GM12872 (cell line): ENCODE results near the gene SYNPO2.

Source experiments
- CTCF ChIP-seq: IDR thresholded peaks from 3 replicates; pipeline ENCODE4 v1.5.1; 2011; ENCODE audit warnings: low read depth, mild to moderate bottlenecking, low read length, moderate library complexity; ENCODE audit not compliant: insufficient read depth

SYNPO2 gene

GRCh38 chr4:118918388-118918787 is 29.7 kb downstream of the SYNPO2 start:
- no peak for TF ChIP-seq CTCF

DNA sequence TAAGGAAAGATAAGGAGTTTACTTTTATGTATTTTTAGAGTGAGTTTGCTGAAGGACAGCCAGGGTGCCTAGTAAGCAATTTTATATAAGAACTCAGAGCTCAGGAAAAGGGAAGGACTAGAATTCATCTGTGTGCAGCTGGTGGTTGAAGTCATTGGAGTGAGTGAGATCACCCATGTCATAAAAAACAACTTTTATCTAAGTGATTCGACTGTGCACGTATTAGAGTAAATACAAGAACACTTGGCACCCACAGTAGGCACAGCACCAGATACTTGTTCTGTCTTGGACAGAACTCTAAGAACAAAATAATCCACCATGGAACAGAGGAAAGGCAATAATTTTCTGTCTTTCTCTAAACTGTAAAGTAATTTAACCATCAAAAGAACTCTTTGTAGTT is 31.6 kb downstream of the SYNPO2 start:
- TF ChIP-seq CTCF, result no peak

GRCh38 chr4:118921786-118922185 is 33.1 kb downstream of the SYNPO2 start:
- TF ChIP-seq CTCF, result no peak

DNA sequence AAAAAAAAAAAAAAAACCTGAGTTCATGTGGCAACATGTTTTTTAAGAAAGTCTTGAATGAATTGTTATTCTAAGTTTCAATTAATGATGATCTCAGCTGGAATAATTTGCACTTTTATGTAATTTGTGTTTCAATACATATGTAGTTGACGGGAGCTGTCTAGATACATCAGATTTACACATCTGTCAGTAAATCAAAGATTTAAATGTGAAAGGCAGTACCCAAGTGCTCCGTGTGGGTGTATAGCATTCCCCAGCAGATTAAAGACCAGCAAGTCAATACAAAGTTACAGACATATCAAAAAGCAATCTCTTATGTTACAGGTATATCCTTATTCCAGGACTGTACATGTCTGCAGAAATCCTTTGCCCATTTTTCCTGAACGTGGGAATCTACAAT is 35.2 kb downstream of the SYNPO2 start:
- no peak for TF ChIP-seq CTCF

GRCh38 chr4:118927974-118928373 is 39.3 kb downstream of the SYNPO2 start:
- TF ChIP-seq CTCF, result no peak

DNA sequence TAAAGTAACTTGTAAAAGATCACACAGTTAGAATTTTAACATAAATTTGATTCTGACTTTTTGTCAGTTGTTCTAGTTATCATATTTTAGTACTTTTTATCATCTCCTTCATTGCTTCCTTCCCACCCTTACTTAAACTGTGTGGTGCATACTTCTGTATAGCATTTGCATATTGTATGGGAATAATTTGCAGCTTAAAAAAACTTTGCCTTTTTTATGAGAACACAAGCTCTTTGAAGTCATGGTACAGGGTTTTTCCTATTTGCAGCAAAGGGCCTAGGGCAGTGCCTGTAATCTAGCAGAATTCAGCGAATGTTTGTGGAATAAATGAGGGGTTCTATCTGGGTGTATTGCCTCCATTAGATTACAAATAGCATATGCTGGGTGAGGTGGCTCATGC is 41.6 kb downstream of the SYNPO2 start:
- no peak for TF ChIP-seq CTCF

GRCh38 chr4:118931786-118932185 is 43.1 kb downstream of the SYNPO2 start:
- no peak for TF ChIP-seq CTCF

- TF ChIP-seq CTCF, result no peak
Measured at GRCh38 chr4:118935819-118936218, 47.2 kb downstream of the SYNPO2 start.
